Activated naive CD8-positive, alpha-beta T cell treated with anti-CD3 and anti-CD28 coated beads, Interleukin-2, amount 50 U/mL, for 24 hours (primary cell): Measurements from ENCODE around the gene AGBL1.

Source experiments
- ATAC-seq: fragments of 150-1000 bp; cut with Tn5 transposase; one replicate; pipeline ENCODE4 v1.10.0; 2021
- DNase-seq: peaks from one replicate; pipeline ENCODE4 v3.0.0; 2021
- H3K27ac Mint-ChIP-seq: one replicate; pipeline ENCODE4 v1.8.0; 2021; ENCODE audit warnings: mild to moderate bottlenecking, mixed read lengths
- H3K27me3 Mint-ChIP-seq: one replicate; pipeline ENCODE4 v1.8.0; 2021; ENCODE audit warnings: mixed read lengths
- H3K36me3 Mint-ChIP-seq: one replicate; pipeline ENCODE4 v1.8.0; 2021; ENCODE audit warnings: low read depth, mixed read lengths
- H3K4me1 Mint-ChIP-seq: one replicate; pipeline ENCODE4 v1.8.0; 2021; ENCODE audit warnings: mixed read lengths
- H3K4me3 Mint-ChIP-seq: one replicate; pipeline ENCODE4 v1.8.0; 2021; ENCODE audit warnings: mild to moderate bottlenecking, moderate library complexity, mixed read lengths
- H3K9me3 Mint-ChIP-seq: one replicate; pipeline ENCODE4 v1.8.0; 2021; ENCODE audit warnings: mixed read lengths

Gene AGBL1

DNA sequence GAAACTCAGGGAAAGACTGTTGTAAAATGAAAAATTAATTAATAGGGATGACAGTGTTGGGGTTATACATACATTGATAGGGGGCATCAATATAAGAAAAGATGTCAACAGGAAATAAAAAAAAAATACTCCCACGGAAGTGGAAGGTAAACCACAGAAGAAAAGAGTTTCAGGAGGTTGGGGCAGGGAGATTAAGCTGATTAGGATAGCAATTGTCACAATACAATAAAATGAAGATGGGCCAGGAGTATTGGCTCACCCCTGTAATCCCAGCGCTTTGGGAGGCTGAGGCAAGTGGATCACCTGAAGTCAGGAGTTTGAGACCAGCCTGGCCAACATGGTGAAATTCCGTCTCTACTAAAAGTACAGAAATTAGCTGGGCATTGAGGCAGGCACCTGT is 536.1 kb downstream of the AGBL1 start:
- peaks cover 54% of the 10 kb centered on the region for H3K4me1 Mint-ChIP-seq
- H3K4me3 Mint-ChIP-seq = no peak overlapping the region

DNA sequence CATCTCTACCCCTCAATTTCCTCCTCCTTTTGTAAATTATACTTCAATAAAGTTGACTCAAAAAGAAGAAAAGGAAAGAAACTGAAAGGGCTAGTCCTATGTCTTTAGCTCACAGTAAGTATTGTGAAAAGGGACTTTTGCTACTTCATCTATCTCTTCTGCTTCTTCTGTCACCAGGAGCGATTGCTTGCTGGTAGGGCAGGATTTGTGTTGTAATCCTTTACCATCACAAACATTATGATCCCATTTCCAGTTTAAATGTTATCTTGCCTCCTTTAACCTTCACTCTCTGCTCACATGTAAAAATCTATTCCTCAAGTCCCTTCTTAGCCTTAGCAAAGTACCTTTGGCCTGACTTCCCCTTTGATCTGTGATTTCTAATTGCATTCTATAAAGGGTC is 537.1 kb downstream of the AGBL1 start:
- ATAC-seq (no peak), DNase-seq (no peak)
- H3K4me3 Mint-ChIP-seq = no peak overlapping the region
- peaks cover 5% of the 10 kb centered on the region for H3K9me3 Mint-ChIP-seq
- H3K36me3 Mint-ChIP-seq = peaks cover 6% of the 10 kb centered on the region
- no peaks in the 10 kb centered on the region for H3K27me3 Mint-ChIP-seq
- no peak overlapping the region for H3K27ac Mint-ChIP-seq
- peaks cover 45% of the 10 kb centered on the region for H3K4me1 Mint-ChIP-seq

More for the DNA sequence above, 536.1 kb downstream of the AGBL1 start:
- Mint-ChIP-seq H3K36me3 (peaks cover 6% of the 10 kb centered on the region), H3K27ac (peak overlapping the region; percentile 49), H3K27me3 (no peaks in the 10 kb centered on the region), H3K9me3 (peaks cover 5% of the 10 kb centered on the region)
- ATAC-seq (no peak), DNase-seq (no peak)

DNA sequence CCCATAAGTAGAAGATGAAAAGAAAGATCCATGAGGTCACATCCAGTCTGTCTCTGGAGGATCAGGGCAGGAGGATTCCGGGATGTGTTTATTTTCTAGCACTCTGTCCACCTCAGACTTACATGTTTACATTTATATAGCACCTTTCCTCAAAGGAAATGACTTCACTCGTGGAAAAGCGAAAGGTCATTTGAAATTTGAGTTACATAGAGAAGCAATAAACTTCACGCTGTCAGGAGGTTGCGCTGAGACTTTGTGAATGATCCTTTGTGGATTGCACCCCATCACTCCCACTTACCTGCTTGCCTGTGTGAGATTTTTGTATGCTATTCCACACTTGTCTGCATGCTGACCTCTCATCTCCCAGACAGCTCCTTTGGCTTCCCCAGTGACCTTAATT is 540.5 kb downstream of the AGBL1 start:
- H3K27me3 Mint-ChIP-seq = no peaks in the 10 kb centered on the region
- no peak for ATAC-seq
- peaks cover 1% of the 10 kb centered on the region for H3K36me3 Mint-ChIP-seq
- H3K4me3 Mint-ChIP-seq = no peak overlapping the region
- peaks cover 45% of the 10 kb centered on the region for H3K4me1 Mint-ChIP-seq
- DNase-seq = no peak
- H3K27ac Mint-ChIP-seq = no peak overlapping the region
- peaks cover 3% of the 10 kb centered on the region for H3K9me3 Mint-ChIP-seq

DNA sequence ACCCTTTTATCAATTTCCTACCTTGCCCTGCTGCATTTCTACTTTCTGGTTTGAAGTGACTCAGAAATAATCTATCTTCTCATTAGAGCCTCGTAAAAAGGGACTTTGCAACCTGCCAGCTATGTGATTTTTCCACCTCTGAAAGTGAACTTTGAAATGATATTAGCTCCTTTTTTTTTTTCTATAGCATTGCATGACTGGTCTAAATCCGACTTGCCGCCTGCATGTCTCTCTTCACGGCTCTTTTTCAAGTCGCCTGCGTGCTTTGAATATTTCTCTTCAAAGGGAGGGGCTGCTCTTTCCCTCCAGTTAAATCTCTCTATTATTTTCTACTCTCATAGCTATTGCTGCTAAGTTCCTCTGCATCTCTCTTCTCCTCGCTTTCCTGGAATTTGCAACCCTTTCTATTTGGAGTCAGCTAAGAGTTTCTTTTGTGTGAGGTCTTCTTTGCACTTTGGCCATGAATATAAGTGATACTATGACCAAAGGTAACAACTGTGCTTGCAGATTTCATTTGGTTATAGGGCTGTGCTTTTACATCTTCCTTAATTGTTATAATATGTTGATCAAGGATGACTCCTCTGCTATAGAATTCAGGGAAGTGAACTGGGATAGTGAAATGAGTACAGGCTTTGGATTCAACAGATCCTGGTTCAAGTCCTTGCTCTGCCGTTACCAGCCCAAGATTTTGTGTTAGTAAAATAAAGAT is 541.1 kb downstream of the AGBL1 start:
- Mint-ChIP-seq H3K9me3 (no peaks in the 10 kb centered on the region), H3K36me3 (no peaks in the 10 kb centered on the region), H3K4me3 (no peak overlapping the region), H3K27me3 (no peaks in the 10 kb centered on the region), H3K4me1 (peaks cover 45% of the 10 kb centered on the region), H3K27ac (no peak overlapping the region)
- DNase-seq (no peak), ATAC-seq (no peak)

DNA sequence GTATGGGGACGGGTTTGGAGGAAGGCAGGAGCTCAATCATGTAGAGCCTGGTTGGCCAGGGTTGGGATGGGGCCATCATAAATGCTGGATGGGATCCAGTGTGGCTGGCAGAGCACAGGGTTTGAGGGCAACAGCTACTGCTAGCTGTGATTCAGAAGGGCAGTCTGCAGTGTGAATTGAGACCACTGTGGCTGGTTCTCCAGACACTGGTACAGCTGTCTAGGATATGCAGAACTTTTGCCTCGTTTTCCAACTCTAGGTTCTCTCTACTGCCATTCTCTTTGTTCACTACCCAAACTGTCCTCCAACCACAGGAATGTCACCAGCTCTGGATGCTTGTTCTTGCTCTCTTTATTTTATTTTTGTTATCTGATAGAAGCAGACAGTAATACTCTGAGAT is 543.6 kb downstream of the AGBL1 start:
- Mint-ChIP-seq H3K27me3 (no peaks in the 10 kb centered on the region), H3K4me1 (peaks cover 40% of the 10 kb centered on the region), H3K9me3 (no peaks in the 10 kb centered on the region), H3K36me3 (no peaks in the 10 kb centered on the region), H3K4me3 (no peak overlapping the region), H3K27ac (no peak overlapping the region)
- ATAC-seq (no peak), DNase-seq (no peak)

DNA sequence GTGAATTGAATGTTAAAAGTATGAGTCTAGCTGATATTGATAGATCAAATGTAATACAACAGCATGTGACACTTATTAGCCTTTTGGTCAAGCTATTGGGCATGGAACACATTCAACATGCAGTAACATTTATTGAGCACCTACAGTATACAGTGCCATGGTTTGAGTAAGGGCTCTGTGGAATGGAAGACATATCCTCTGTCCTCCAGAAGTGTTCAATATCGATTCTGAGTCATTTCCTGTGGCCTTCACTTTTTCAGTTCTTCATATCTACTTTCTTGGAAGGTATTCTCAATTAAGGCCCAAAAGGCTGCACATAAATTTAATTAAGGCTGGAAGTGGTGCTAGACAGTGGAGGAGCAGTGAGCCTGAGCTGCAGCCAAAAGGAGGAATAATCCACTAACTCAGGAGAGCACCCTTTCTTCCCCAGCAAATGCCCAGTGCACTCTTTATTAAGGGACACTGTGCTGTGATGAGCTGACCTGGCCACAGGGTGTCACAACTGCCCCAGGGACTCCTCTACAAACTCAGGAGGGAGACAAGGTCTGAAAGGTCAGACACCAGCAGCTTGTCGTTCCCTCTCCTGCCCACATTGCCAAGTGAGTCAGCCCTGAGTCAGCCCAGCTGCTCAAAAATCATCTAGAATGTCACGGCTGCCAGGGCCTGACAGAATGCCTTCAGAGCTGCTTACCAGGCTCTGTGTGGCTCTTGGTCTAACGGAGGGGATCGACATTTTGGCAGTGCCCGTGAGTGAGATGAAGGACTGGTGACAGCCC is 544.8 kb downstream of the AGBL1 start:
- no peak overlapping the region for H3K4me3 Mint-ChIP-seq
- no peaks in the 10 kb centered on the region for H3K9me3 Mint-ChIP-seq
- DNase-seq = peak; percentile 77
- H3K4me1 Mint-ChIP-seq = peaks cover 44% of the 10 kb centered on the region
- H3K27me3 Mint-ChIP-seq = no peaks in the 10 kb centered on the region
- ATAC-seq = peak; percentile 99
- peak overlapping the region; percentile 62 for H3K27ac Mint-ChIP-seq
- no peaks in the 10 kb centered on the region for H3K36me3 Mint-ChIP-seq

DNA sequence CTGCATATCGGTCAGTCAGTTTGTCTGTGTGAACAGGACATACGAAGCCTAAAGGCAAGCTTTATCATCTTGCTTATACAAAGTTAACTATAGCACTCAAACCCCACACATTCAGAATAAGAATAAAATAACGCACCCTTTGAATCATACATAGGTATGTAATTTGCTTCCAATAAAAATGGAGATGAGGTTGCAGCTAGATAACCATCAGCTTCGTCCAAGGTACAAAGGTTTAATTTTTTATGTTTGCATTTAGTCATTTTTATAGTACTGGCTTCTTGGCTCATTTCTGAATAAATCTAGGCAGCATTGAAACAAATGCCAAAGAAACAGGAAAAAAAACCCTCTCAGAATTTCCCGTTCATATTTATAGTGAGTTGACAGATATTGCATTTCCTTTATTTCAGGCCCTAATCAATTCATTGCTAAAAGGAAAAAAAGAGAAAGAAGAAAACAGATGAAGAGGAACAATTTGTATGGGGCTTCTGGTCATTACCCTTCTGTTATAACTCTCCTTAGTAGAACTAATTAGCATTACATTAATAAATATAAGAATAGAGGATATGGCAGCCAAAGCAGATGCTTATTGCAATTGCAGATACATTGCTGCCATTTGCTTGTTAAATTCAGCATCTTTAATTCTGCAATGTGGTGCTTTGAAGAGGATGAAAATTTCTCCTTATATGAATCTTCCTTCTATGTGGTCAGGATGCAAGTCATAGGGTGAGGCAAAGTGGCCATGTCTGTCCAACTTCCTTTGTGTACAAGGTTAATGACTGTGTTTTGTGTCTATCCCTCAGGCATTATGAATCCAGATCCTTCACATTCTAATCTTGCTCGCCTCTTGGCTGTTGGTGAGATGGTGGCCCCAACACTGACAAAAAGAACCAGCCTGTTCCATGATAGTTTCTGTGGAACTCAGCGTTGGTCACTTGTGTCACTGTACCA is 550.0 kb downstream of the AGBL1 start:
- ATAC-seq = no peak
- DNase-seq = no peak
- no peak overlapping the region for H3K27ac Mint-ChIP-seq
- no peaks in the 10 kb centered on the region for H3K9me3 Mint-ChIP-seq
- H3K36me3 Mint-ChIP-seq = no peaks in the 10 kb centered on the region
- H3K4me1 Mint-ChIP-seq = peaks cover 29% of the 10 kb centered on the region
- peaks cover 2% of the 10 kb centered on the region for H3K27me3 Mint-ChIP-seq
- no peak overlapping the region for H3K4me3 Mint-ChIP-seq

DNA sequence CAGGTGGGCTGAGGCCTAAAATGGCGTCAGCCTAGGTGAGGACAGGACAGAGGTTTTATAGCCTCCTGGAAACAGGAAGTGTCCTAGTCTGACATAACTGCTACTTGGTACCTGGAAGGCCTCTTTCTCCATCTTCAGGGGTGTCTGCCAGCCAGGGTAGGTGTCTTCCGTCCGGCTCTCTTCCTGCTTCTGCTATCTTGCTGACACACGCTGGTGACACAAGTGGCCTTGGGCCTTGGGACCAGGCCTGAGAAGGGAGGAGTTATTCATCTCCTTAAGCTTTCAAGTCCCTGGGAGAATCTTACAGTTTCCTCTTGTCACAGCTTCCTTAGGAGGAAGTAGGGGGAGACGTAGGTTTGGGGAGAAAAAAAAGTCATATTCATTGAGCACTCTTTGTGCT is 551.3 kb downstream of the AGBL1 start:
- no peak for ATAC-seq
- Mint-ChIP-seq H3K27me3 (peaks cover 2% of the 10 kb centered on the region), H3K4me3 (no peak overlapping the region), H3K9me3 (no peaks in the 10 kb centered on the region), H3K36me3 (no peaks in the 10 kb centered on the region), H3K4me1 (peaks cover 16% of the 10 kb centered on the region), H3K27ac (no peak overlapping the region)
- DNase-seq = no peak

DNA sequence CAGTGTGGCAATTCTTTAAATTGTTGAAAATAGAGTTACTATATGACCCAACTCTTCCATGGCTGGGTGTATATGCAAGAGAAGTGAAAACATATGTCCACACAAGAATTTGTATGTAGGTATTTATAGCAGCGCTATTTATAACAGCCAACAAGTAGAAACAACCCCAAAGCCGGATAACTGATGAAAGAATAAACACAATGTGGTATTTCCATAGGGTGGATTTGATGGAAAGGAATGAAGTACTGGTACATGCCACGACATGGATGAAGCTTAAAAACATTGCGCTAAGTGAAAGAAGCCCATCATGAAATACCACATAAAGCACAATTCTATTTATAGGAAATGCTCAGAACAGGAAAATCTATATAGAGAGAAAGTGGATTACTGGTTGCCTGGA is 554.5 kb downstream of the AGBL1 start:
- Mint-ChIP-seq H3K9me3 (peaks cover 8% of the 10 kb centered on the region), H3K4me3 (no peak overlapping the region), H3K27me3 (peaks cover 2% of the 10 kb centered on the region), H3K4me1 (peaks cover 7% of the 10 kb centered on the region), H3K36me3 (no peaks in the 10 kb centered on the region), H3K27ac (no peak overlapping the region)
- no peak for DNase-seq
- ATAC-seq = no peak

DNA sequence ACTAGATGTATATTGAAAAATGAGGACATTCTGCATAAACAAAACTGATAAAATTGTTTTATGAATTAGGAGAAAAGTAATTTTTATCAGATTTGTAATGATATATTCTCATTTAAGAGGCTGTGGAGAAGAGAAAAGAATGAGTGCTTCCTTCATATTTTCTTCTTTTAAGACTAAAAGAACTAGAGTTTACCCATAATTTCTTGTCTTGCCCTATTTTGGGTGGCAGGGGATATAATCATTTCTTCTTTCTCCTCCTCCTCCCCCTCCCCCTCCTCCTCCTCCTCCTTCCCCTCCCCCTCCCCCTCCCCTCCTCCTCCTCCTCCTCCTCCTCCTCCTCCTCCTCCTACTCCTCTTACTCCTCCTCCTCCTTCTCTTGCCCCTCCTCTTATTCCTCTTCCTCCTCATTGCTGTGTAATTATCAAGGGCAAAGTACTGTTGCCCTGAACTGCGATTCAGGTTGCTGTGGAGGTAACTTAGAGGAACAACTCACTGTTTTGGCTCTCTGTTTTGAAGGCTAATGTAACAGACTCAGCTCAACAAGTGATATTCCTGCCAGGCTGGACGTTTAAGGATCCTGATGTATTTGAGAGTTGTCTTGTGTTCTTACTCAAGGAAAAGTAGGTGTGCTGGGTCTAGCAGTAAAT is 555.4 kb downstream of the AGBL1 start:
- Mint-ChIP-seq H3K9me3 (peaks cover 8% of the 10 kb centered on the region), H3K4me1 (peaks cover 3% of the 10 kb centered on the region)

DNA sequence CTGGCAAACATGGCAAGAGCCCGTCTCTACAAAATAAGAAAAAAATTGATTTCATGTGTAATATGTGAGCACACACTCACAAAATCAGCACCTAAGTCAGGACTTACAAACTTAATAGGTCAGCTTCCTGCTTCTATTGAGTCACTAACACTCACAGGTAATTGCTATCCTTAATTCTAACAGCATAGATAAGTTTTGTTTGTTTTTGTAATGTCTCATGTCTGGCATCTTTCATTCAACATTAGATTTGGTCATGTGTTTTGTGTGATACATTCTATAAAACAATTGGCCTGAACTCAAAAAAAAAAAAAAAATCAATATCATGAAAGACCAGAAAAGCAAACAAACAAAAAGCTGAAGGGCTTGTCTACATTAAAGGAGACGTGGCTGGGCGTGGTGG is 564.7 kb downstream of the AGBL1 start:
- Mint-ChIP-seq H3K36me3 (no peaks in the 10 kb centered on the region), H3K4me3 (no peak overlapping the region), H3K4me1 (peaks cover 13% of the 10 kb centered on the region), H3K27me3 (no peaks in the 10 kb centered on the region), H3K27ac (no peak overlapping the region), H3K9me3 (no peaks in the 10 kb centered on the region)
- DNase-seq (no peak), ATAC-seq (no peak)

More for the DNA sequence above, 555.4 kb downstream of the AGBL1 start:
- H3K36me3 Mint-ChIP-seq = no peaks in the 10 kb centered on the region
- H3K27me3 Mint-ChIP-seq = peaks cover 2% of the 10 kb centered on the region
- H3K27ac Mint-ChIP-seq = no peak overlapping the region
- ATAC-seq = no peak
- no peak for DNase-seq
- H3K4me3 Mint-ChIP-seq = no peak overlapping the region

DNA sequence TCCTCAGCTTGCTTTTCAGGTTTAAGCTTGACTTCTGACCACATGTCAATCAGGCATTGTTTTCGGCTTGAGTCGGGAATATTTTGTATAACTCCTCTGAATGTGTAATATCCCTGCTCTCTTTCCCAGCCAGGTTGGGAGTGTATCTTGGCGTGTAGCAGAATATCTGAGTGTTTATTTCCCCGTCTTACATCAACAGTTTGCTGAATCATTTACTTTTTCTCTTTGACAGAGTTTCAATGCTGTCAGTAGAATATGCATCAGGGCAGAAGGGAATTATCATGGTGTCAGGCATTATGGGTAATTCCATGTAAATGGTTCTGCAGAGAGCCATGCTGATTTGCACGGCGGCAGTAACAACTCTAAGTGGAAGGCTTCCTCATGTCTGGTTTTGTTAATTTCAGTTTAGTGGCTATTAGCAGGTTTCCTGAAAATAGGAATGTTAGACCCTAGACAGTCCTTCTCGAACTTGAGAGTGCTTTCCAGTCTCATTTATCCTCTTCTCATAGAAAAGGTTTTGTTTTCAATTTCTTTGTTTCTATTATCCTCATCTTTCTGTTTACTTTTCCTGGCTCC is 566.3 kb downstream of the AGBL1 start:
- no peak overlapping the region for H3K4me3 Mint-ChIP-seq
- no peaks in the 10 kb centered on the region for H3K27me3 Mint-ChIP-seq
- no peak for ATAC-seq
- peaks cover 28% of the 10 kb centered on the region for H3K4me1 Mint-ChIP-seq
- no peak for DNase-seq
- H3K9me3 Mint-ChIP-seq = peaks cover 4% of the 10 kb centered on the region
- no peaks in the 10 kb centered on the region for H3K36me3 Mint-ChIP-seq
- no peak overlapping the region for H3K27ac Mint-ChIP-seq

DNA sequence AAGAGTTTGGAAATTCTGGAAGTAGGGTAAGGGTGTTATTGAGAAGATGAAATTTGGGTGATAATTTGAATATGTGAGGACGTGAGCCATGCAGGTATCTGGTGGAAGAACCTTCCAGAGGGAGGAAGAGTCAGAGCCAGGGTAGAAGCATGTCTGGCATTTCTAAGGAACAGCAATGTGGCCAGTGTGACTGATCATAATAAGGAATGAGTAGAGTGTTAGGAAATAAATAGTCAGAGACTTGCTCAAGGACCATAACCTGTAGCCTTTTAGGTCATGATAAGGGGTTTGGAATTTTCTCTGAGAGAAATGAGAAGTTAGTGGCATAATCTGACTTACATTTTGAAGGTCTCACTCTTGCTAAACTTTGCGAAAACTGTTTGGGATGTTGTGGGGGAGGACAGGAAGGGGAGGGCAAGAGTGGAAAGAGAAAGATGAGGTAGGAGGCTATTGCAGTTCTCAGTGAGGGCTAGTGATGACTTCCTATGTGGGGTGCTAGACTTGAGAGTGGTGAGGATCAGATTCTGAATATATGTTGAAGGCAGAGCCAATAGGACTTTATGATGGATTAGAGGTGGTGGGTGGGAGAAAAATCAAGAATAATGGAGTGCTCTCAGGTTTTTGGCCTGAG is 568.3 kb downstream of the AGBL1 start:
- H3K36me3 Mint-ChIP-seq = peaks cover 2% of the 10 kb centered on the region
- peaks cover 47% of the 10 kb centered on the region for H3K4me1 Mint-ChIP-seq
- no peaks in the 10 kb centered on the region for H3K27me3 Mint-ChIP-seq
- peak; percentile 69 for ATAC-seq
- H3K27ac Mint-ChIP-seq = no peak overlapping the region
- no peak overlapping the region for H3K4me3 Mint-ChIP-seq
- DNase-seq = no peak
- H3K9me3 Mint-ChIP-seq = peaks cover 9% of the 10 kb centered on the region
